HEK293T (cell line): ENCODE measurements around the gene DSCAM.

Experiments
- CTCF ChIA-PET: fragments of 350-600 bp; formaldehyde crosslinking; extraction: SDS; loops from one replicate; lab custom pipeline; 2021; ENCODE audit warnings: antibody characterized with exemption, inconsistent platforms; lab: Yijun Ruan, JAX
- POLR2A ChIA-PET: fragments of 350-600 bp; formaldehyde crosslinking; extraction: SDS; loops from one replicate; lab custom pipeline; 2020; ENCODE audit warnings: antibody characterized with exemption, inconsistent platforms; lab: Yijun Ruan, JAX
- DNase-seq: peaks from one replicate; pipeline ENCODE4 v3.0.0; 2012; ENCODE audit warnings: mixed read lengths; ENCODE audit errors: extremely low spot score
- ARNT ChIP-seq: fragments of 450-650 bp; IDR thresholded peaks from 2 replicates; pipeline ENCODE4 v1.6.1; 2017; ENCODE audit warnings: mild to moderate bottlenecking
- BHLHE40 ChIP-seq: fragments of 450-650 bp; IDR thresholded peaks from 2 replicates; pipeline ENCODE4 v1.6.1; 2016; ENCODE audit warnings: mild to moderate bottlenecking, moderate library complexity, borderline replicate concordance
- CTBP1 ChIP-seq: fragments of 450-650 bp; IDR thresholded peaks from 2 replicates; pipeline ENCODE4 v1.6.1; 2016; ENCODE audit warnings: borderline replicate concordance
- ELF4 ChIP-seq: fragments of 450-650 bp; IDR thresholded peaks from 2 replicates; pipeline ENCODE4 v1.6.1; 2017; ENCODE audit warnings: antibody characterized with exemption
- FOXA1 ChIP-seq: fragments of 450-650 bp; IDR thresholded peaks from 2 replicates; pipeline ENCODE4 v1.6.1; 2016; ENCODE audit warnings: mild to moderate bottlenecking
- FOXK2 ChIP-seq: fragments of 450-650 bp; IDR thresholded peaks from 2 replicates; pipeline ENCODE4 v1.6.1; 2016; ENCODE audit warnings: mild to moderate bottlenecking
- FOXM1 ChIP-seq: fragments of 450-650 bp; IDR thresholded peaks from 2 replicates; pipeline ENCODE4 v1.6.1; 2017; ENCODE audit warnings: mild to moderate bottlenecking, borderline replicate concordance
- HDGF ChIP-seq: fragments of 450-650 bp; IDR thresholded peaks from 2 replicates; pipeline ENCODE4 v1.6.1; 2017; ENCODE audit warnings: antibody characterized with exemption, borderline replicate concordance
- L3MBTL2 ChIP-seq: fragments of 450-650 bp; conservative IDR thresholded peaks from 2 replicates; pipeline ENCODE4 v1.6.1; 2016; ENCODE audit warnings: mild to moderate bottlenecking
- LEF1 ChIP-seq: fragments of 450-650 bp; IDR thresholded peaks from 2 replicates; pipeline ENCODE4 v1.6.1; 2017; ENCODE audit warnings: mild to moderate bottlenecking, borderline replicate concordance
- NFRKB ChIP-seq: fragments of 450-650 bp; IDR thresholded peaks from 2 replicates; pipeline ENCODE4 v1.6.1; 2016; ENCODE audit warnings: mild to moderate bottlenecking, moderate library complexity
- SP1 ChIP-seq: fragments of 450-650 bp; IDR thresholded peaks from 2 replicates; pipeline ENCODE4 v1.6.1; 2017
- SUZ12 ChIP-seq: fragments of 450-650 bp; IDR thresholded peaks from 2 replicates; pipeline ENCODE4 v1.6.1; 2016; ENCODE audit warnings: mild to moderate bottlenecking
- TARDBP ChIP-seq: fragments of 450-650 bp; IDR thresholded peaks from 2 replicates; pipeline ENCODE4 v1.6.1; 2016
- ZNF384 ChIP-seq: fragments of 450-650 bp; IDR thresholded peaks from 2 replicates; pipeline ENCODE4 v1.6.1; 2016
- TF ChIP-seq, protein P1 (sequence below): fragments of 450-650 bp; IDR thresholded peaks from 2 replicates; pipeline ENCODE4 v1.6.1; 2016

Gene DSCAM

DNA sequence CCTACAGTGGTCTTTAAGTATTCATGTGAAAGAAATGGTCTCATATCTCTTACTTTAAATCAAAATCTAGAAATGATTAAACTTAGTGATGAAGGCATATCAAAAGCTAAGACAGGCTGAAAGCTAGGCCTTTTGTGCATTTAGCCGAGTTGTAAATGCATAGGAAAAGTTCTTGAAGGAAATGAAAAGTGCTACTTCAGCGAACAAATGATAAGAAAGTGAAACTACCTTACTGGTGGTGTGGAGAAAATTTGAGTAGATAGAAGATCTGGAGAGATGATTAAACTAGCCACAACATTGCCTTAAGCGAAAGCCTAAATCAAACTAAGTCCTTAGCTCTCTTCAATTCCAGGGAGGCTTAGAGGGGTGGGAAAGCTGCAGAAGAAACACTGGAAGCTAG lies 147.6 kb downstream of the DSCAM start:
- no peak for DNase-seq
- POLR2A ChIA-PET, result no interaction called here
- TF ChIP-seq SP1 (no peak), CTBP1 (no peak), HDGF (no peak), SUZ12 (no peak), FOXA1 (no peak), L3MBTL2 (no peak), NFRKB (no peak), LEF1 (no peak), BHLHE40 (no peak), ELF4 (no peak), TARDBP (no peak), ZNF384 (no peak), FOXM1 (no peak), ARNT (no peak), FOXK2 (no peak)
- TF ChIP-seq, protein P1, sequence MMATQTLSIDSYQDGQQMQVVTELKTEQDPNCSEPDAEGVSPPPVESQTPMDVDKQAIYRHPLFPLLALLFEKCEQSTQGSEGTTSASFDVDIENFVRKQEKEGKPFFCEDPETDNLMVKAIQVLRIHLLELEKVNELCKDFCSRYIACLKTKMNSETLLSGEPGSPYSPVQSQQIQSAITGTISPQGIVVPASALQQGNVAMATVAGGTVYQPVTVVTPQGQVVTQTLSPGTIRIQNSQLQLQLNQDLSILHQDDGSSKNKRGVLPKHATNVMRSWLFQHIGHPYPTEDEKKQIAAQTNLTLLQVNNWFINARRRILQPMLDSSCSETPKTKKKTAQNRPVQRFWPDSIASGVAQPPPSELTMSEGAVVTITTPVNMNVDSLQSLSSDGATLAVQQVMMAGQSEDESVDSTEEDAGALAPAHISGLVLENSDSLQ, result no peak
- CTCF ChIA-PET, result no interaction called here

DNA sequence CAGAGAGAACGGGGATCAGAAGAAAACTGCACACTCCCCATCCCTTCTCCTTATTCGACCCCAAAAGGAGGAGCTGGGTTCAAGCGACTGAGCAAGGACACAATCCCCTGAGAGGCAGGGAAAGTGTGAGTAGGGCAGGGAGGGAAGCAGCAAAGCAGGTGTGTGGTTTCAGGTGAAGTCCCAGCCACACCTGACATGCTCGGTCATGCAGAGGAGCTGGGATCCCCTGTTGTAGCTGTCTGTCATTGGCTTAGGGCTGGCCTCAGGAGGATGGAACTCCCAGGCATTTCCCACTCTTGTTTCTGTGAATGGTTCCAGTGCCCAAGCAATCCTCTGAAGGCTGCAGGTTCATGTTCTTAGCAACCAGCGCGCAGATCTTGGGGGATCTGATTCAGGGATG lies 150.7 kb downstream of the DSCAM start:
- TF ChIP-seq BHLHE40, result no peak
- no peak for TF ChIP-seq NFRKB
- no peak for TF ChIP-seq FOXK2
- TF ChIP-seq ELF4, result no peak
- TF ChIP-seq FOXA1, result no peak
- TF ChIP-seq LEF1, result no peak
- TF ChIP-seq SP1, result no peak
- no peak for TF ChIP-seq ARNT
- TF ChIP-seq L3MBTL2, result no peak
- TF ChIP-seq ZNF384, result no peak
- no peak for DNase-seq
- ChIA-PET CTCF (no interaction called here), POLR2A (no interaction called here)

DNA sequence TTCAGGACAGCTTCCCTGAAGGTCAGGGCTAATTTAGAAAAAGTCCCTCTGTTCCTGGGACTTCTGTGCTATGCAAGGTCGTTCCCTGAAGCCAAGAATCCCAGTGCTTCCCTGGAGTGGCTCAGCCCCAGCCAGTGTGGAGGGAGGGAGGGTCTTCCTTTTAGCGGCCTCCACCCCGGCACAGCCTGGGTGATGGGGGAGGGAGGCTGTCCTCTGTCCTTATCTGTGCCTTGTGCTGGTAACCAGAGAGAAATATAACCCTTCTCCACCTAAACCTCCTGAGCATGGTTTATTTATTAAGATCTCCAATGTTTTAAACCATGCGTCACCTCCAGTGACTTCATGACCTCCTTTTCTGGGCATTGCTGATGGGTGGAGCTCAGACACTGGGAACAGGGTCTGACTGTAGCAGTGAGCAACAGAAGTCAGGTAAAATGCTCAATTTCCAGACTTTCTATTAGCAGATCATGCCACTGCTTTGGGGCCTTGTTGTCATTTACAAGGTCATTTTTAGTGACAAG lies 157.1 kb downstream of the DSCAM start:
- ChIA-PET CTCF (no interaction called here), POLR2A (no interaction called here)
- no peak for DNase-seq
- no peak for TF ChIP-seq LEF1
- TF ChIP-seq FOXK2, result no peak
- no peak for TF ChIP-seq FOXM1
- no peak for TF ChIP-seq NFRKB
- TF ChIP-seq, protein P1, result no peak
- no peak for TF ChIP-seq L3MBTL2
- no peak for TF ChIP-seq HDGF

DNA sequence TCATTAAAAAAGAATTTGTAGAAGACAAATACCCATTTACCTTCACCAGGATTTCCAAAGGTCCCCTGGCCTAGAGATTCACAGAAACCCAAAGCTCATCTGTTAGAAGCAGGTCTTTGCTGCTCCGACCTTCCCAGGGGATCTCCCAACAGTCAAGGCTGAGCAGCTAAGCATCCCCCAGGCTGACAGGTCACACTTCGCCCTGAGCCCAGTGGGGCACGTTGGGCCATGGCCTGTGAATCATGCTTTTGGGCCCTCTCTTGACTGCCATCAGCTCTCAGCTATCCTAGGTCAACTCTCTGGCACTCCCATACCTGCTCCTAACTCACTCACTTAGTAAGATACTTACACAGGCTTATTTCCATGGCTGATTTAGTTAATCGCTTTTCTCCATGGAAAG lies 157.7 kb downstream of the DSCAM start:
- POLR2A ChIA-PET, result no interaction called here
- DNase-seq, result no peak
- CTCF ChIA-PET, result no interaction called here
- TF ChIP-seq FOXK2 (no peak), SUZ12 (no peak), CTBP1 (no peak), BHLHE40 (no peak), L3MBTL2 (no peak), SP1 (no peak), FOXA1 (no peak), FOXM1 (no peak), HDGF (no peak), ZNF384 (no peak), ARNT (no peak), TARDBP (no peak), LEF1 (no peak), NFRKB (no peak)
- TF ChIP-seq, protein P1, result no peak

DNA sequence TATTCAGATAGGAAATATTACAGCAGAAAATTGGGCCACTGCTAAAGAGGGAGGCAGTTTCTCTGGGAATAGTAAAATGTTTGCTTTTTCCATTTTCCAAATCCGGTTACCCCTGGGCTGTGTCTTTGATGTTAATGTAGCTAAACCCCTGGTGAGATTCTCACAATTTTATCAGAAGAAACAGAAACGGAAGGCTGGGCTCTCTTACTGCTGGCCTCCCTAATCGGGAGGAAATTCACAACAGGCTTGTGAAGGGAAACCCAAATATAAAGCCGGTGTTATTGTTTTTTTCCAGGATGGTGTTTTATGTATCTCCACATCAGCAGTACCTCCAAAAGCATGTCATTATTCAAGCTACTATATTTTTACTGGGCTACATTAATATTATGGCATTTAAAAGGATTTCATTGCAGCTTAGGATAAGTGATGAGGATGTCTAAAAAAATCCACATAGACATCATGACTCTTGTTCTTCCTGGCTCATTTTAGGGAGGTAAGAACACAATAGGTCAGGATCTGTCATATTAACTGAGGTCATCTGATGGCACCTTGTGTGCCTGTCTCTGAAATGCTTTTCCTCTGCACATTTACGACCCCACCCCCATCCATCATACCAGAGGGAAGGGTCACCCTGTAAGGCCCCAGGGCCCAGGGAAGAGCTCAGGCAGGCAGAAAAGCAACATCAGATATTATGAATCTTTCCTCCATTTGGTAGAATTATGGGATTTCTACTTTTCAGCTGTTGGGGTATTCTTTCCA lies 158.7 kb downstream of the DSCAM start:
- ChIA-PET POLR2A (no interaction called here), CTCF (no interaction called here)
- no peak for TF ChIP-seq NFRKB
- no peak for TF ChIP-seq L3MBTL2
- TF ChIP-seq SUZ12, result no peak
- no peak for TF ChIP-seq FOXK2
- TF ChIP-seq HDGF, result no peak
- TF ChIP-seq, protein P1, result no peak
- DNase-seq, result no peak

DNA sequence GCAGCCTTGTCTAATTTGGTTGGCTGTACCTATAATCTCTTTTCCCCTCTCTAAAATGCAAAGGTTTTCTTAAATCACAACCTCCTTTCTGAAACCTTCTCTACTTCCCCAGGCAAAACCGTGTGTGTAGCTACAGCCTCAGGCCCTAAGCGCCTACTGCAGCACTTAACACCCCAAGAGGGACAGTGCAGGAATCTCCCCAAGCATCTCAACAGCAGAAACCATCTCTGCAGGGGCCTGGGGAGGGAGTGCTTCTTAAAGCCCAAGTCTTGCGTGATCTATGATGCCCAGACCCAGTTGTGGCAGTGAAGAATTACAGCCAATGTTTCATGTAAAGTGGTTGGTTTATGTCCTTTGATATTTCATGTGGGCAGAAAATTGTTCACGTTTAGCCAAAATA lies 159.3 kb downstream of the DSCAM start:
- ChIA-PET POLR2A (no interaction called here), CTCF (no interaction called here)
- TF ChIP-seq, protein P1, result no peak
- TF ChIP-seq HDGF, result no peak
- no peak for TF ChIP-seq FOXA1
- no peak for TF ChIP-seq ARNT
- no peak for TF ChIP-seq ELF4
- no peak for TF ChIP-seq ZNF384
- no peak for DNase-seq
